H4 (cell line): ENCODE results near the gene GGN. TPM values are rescaled to one million over a fixed set of nuclear protein-coding genes. Genes with fewer than 3 reads are reported as not detected.
"Not testable (repeated sequence)": the region's sequence is repeated elsewhere in the genome, so short reads cannot be mapped to it uniquely, and the experiment has no call there.

Experiments used
- DNase-seq: peaks from one replicate; pipeline ENCODE4 v3.0.0-alpha.2; 2015; ENCODE audit warnings: low spot score
- total RNA-seq: library from RNA; depleted of rRNA; stranded (reverse); fragments of >200 nt; shearing (Covaris generic); gene quantifications from 2 replicates; pipeline ENCODE4 v1.2.3, GENCODE V29; 2014

Gene GGN
- total RNA-seq, 1 experiment from 2014 or later = 0.08 TPM

DNA sequence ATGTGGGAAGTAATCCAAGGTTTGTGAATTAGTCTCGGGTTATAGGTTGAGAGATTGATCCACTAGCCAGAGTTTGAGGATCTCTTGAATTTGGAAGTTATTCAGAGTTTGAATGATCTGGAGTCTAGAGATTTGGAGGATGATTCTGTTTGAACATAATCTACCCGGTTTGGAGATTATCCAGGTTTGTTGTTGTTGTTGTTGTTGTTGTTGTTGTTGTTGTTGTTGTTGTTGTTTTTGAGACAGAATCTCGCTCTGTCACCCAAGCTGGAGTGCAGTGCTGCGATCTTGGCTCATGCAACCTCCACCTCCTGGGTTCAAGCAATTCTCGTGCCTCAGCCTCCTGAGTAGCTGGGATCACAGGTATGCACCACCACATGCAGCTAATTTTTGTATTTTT, 24.1 kb upstream of the GGN start:
- DNase-seq = not testable (repeated sequence)

DNA sequence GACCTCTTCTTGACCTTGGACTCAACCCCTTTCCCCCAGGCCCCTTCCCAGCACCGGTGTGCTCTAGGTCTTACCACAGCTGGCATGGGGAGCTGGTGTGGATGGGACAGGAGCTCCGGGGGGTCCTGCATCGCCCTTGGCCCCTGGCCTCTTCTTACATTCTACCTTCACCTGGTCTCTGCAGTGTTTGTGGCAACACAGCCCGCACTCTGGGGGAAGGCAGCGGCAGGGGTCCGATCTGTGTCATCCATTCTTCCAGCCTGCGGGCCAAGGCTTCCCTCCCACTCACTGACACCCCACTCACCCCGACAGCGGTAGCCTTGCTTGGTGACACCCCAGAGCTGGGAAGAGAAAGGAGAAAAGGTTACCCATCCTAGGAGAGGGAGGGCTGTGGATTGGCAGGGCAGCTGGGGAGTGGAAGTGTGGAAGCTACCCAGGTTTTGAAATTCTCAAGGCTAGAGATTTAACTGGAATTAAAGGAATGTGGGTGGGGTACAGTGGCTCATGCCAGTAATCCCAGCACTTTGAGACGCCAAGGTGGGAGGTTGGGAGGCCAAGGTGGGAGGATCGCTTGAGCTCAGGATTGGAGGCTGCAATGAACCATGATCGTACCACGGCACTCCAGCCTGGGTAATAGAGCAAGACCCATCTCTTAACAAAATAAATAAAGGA, 23.3 kb upstream of the GGN start:
- no peak for DNase-seq

DNA sequence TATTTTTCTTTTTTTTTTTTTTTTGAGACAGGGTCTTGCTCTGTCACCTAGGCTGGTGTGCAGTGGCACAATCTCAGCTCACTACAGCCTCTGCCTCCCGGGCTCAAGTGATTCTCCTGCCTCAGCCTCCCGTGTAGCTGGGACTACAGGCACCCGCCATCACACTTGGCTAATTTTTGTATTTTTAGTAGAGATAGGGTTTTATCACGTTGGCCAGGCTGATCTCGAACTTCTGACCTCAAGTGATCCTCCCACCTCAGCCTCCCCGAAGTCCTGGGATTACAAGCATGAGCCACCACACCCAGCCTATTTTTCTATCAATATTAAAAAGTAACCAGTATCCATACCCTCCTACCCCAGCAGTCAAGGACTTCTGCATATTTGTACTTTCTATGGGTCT, 22.6 kb upstream of the GGN start:
- not testable (repeated sequence) for DNase-seq

DNA sequence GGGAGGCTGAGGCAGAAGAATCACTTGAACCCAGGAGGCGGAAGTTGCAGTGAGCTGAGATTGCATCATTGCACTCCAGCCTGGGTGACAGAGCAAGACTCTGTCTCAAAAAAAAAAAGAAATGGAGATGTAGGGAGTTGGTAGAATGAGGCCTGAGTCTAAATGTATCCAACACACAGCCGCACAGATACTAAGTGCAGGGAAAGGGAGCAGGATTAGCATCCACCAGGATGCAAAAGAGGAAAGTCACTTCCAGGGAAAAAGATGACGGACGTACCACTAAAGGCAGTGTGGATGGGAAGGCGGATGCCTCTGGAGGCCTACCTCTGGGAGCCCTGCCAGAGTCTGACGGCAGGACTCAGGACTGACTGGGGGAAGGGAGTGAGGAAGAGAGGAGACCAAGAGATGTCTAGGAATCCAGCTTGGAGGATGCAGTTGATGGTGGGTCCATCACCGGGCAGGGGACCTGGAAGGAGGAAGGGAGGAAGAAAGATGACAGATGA, 21.8 kb upstream of the GGN start:
- DNase-seq = no peak

DNA sequence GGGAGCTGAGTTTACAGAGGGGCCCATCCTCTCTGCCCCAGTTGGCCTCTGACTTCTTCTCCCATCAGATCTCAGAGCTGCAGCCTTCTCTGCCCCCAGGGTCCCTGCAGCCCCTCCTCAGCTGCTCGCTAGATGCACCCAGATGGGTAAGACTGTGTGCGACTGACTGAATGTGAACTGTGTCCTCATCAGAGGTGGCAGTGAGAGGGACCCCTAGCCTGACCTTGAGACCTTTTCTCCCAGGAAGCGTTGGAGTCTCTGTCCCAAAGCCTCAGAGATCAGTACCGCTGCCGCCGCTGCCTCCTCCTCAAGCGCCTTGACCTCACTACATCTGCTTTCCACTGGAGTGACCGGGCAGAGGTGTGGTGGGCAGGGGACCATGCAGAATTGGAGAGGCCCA, 17.4 kb upstream of the GGN start:
- DNase-seq = no peak

DNA sequence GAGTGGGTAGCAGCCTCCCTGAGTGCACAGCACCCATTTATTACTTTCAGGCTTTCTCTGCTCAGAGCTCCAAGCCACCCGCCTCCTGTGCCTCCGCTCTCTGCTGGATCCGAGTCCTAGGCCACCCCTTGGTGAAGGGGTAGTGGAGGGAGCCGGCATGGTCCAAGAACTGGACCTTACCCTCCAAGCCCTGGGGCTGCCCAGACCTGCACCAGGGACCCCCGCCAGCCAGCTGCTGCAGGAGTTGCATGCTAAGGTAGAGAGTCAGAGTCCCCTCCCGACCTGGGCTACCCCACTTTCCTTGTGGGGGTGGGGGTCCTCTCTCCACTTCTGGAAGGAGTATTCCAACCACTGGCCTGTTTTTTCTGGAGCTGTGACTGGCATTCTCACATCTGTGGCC, 17.0 kb upstream of the GGN start:
- DNase-seq = no peak

DNA sequence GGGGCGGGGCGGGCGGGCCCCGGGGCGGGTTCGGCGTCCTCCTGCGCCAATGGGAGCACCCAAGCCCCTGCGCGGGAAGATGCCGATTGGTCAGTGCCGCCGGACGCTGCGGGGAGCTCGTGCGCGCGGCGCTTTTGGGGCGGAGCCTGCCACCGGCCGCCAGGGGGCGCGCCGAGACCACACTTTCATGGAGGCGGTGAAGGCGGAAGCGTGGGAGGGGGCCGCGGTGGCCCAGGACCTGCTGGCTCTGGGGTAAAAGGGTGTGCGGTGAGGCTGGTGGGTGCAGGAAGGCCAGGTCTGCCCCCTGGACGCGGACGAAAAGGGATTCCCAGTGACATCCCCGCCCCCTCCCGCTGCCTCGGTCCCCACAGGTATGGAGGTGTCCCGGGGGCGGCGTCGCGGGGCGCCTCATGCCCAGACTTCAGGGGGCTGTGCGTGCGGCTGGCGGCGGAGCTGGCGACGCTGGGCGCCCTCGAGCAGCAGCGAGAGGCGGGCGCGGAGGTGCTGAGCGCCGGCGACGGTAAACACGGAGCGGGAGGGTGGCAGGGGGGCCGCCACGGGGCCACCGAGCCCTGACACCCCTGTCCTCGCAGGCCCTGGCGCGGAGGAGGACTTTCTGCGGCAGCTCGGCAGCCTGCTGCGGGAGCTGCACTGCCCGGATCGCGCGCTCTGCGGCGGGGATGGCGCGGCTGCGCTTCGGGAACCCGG, 15.3 kb upstream of the GGN start, which contains the start of gene FAM98C:
TSS of gene FAM98C (plus strand) at position 127 of the 708 bp plus-strand sequence. CDS start at position 188, 61 bp downstream.
- peak; percentile 96 for DNase-seq

DNA sequence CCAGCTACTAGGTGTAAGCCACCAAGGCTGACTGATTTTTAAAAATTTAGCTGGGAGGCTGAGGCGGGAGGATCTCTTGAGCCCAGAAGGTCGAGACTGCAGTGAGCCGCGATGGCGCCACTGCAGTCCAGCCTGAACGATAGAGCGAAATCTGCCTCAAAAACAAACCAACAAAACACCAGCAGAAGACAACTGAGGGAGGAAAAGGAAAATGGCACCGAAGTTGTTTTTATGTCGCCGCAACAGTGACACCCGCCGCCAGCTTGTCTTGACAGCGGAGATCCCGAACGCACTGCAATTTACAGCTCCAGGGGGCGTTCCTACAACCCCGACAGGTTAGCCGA, 14.8 kb upstream of the GGN start:
- DNase-seq = no peak

DNA sequence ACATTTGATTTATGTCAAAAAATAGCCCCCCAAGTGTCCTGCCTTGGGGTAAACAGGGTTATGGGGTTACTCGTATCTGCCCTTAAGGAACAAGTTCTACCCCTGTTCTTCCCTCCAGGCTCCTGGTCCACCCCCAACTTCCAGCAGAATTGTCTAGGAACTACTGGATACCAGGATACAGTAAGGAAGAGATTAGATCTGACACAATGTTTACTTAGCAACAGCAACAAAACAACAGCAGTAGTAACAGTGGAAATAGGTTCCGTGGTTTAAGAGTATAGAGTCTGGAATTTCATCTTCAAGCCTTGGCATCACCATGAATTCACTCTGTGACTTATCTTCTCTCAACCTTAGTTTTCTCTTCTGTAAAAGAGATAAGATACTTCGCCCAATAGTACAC, 13.3 kb upstream of the GGN start:
- DNase-seq = no peak

DNA sequence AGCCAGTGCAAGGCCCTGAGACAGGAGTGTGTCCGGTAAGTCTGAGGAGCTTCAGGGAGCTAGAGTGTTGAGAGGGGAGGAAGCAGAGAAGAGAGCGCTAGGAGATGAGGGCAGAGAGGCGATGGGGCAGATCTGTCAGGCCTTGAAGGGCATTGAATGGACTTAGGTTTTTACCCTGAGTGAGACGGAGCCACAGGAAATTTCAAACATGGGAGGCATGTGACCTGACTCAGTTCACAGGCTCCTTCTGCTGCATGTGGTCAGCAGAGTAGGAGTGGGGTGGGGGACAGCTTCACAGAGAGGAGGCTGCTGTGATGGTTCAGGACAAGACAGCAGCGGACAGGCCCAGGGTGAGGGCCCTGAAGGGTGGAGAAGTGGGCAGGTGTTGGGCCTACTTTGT, 12.5 kb upstream of the GGN start:
- no peak for DNase-seq

DNA sequence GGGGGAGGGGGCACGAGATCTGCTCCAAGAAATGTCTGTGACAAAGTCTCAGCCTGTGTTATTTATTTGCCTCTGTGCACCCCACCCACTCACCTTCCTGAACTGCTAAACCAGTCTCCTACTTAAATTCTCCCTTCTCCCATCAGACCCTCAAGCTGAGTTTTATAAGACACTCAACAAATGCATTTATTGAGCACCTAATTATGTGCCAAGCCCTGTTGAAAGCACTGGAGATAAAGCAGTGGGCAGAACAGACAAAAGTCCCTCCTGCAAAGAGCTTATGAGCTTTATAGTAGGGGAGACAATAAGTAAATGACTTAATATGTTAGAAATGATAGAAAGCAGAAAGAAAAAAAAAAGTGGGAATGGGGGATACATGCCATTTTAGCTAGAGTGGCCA, 11.7 kb upstream of the GGN start:
- DNase-seq = no peak

DNA sequence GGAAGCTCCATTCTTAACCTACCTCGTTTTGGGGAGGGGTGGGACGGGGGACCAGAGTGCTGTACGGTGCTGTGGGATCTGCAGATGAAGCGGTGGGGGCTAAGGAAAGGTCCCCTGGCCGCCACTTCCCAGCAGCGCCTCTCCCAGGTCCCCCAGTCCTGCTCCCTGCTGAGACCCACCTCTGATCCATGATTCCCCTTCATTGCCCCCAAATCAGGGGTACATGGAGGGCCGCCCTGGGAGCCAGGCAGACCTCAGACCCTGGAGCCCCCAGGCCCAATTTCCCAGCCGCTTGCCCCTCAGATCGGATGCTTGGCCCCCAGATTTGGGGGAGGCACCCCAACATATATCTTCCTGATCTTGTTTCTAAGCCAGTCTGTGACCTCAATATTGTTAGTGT, 11.2 kb upstream of the GGN start:
- DNase-seq = no peak

DNA sequence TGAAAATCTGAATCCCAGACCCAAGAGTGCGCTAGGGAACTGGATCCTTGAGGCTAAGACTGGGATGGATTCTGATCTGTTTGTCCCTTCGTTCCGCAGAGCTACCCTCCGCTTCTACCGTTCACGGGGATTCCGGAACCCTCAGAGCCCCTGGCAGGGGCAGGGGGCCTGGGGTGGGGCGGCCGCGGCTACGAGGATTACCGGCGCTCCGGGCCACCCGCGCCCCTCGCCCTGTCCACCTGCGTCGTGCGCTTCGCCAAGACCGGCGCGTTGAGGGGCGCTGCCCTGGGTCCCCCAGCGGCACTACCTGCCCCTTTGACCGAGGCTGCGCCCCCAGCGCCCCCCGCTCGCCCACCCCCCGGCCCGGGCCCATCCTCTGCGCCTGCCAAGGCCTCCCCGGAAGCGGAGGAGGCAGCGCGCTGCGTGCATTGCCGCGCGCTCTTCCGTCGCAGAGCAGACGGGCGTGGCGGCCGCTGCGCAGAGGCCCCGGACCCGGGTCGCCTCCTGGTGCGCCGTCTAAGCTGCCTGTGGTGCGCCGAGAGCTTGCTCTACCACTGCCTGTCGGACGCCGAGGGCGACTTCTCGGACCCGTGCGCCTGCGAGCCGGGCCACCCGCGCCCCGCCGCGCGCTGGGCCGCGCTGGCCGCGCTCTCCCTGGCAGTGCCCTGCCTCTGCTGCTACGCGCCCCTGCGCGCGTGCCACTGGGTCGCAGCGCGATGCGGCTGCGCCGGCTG, 7.7 kb upstream of the GGN start:
- DNase-seq = no peak

DNA sequence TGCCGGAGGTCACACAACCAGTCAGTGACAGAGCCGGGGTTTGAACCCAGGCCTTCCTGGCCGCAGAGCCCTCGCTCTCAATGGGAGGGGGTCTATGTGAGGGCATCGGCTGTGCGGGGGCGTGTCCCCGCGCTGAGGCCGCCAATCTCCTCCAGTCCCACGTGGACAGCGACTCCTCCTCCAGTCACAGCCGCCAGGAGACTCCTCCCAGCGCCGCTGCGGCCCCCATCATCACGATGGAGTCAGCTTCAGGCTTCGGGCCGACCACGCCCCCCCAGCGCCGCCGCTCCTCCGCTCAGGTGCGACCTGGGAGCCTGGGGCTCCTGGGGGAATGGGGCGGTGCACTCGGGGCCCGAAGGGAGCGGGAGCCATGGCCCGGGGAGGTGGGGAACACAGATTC, 6.7 kb upstream of the GGN start:
- no peak for DNase-seq

DNA sequence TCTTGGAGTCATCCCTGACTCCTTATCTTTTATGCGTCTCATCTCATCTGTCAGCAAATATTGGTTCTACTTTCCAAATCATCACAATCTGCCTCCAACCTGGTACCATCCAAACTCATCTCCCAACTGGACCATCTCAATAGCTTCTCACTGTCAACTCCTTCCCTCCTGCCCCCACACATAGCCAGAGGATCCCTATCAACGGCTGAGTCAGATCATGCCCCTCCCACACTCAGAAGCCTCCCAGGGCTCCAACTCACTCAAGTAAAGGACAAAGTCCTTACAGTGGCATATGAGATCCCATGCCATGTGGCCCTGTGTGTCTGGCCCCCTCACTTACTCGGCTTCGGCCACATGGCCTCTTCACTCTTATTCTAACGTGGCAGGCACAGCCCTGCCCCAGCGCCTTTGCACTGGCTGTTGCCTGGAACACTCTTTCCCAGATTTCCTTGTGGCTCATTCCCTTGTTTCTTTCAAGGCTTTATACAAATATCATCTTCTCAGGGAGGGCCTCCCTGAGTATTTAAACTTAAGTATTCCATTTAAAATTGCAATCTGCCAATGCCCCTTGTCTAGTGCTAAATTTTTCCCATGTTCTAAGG, 5.0 kb upstream of the GGN start:
- DNase-seq = no peak

DNA sequence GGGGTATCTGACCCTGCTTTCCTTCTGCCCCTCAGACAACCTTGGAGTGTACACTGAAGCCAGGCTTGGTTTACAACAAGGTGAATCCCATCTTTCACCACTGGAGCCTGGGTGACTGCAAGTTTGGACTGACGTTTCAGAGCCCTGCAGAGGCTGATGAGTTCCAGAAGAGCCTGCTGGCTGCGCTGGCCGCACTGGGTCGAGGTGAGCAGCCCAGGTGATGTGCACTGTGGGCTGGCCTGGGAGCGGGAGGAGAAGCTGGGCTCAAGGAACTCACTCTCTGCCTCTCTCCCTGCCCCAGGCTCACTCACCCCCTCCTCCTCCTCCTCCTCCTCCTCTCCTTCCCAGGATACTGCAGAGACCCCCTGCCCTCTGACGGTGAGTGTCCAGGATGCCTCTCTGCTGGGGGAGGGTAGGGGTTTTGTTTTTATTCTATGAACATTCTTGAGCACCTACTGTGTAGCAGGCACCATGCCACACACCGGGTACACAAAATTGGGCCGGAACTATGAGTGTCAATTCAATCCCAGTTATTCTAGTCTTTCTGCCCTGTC, 4.2 kb upstream of the GGN start:
- DNase-seq = no peak

DNA sequence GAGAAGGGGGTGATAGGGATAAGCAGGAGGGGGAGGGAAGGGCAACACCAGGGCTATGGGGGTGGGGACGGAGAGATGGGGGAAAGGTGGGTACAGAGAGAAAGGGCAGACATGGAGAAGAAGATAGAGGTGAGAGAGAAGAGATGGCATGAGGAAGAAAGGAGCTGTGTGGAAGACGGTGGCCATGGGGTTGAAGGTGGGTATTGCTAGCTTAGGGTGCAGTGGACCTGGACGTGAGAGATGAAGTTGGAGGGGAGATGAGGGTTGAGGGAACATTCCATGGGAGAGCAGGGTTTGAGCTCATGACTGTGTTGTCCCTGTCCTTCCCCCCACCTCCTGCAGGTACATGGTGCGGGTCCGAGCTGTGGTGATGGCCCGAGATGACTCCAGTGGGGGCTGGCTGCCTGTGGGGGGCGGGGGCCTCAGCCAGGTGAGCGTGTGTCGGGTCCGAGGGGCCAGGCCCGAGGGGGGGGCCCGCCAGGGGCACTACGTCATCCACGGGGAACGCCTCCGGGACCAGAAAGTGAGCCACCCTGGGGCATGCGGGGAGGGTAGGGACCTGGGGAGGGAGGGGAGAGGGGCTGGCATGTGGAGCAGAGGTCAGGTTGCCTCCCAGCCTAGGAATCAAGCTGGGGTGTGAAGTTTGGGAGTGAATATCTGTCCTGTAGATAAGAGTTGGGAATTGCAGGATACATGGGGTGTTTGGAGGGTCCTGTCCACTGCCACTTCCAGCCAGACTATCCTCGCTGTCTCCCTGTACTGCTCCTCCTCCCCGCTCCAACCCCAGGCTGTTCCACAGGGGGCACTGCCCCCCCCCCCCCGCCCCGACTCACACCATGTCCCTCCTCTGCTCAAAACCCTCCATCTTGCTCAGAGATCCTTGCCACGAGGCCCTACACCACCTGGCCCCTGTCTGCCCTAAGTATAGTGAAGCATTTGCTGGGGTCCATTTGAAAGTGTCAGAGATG, 2.4 kb upstream of the GGN start:
- DNase-seq = no peak

DNA sequence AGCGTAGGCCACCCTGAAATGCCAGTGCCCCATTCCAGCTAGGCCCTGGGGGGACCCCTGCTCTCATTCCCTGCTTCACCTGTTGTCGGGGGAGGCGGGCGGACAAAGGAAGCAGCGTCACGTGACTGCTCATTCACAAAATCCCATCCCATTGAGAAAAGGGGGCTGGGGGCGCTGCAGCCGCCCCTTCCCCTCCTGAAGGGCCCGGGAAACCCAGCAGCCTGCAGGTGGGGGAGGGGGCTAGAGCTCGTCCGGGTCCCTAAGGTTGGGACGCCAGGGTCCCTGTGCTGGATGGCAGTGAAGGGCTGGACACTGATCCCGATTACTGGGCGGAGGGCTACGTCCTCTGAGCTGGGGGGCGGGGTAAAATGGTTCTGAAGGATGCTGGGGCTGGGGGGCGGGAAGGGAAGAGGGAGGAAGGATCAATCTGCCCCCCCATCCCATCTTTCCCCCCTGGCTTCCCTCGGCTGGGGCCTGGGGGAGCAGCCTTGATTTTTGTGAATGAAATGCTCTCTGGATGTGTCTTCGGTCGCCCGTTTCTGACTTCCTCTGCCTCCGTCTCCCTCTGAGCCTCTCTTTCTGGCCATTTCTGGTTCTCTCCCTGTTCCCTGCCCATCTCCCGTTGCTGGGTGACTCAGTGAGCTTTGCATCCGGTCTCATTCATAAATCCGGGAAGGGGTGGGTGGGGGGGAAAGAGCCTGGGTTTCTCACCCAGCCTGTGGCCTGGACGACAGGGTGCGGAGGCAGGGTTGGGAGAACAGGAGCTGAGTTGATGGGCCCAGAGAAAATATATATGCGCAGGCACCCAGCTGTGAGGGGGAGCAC, 1.5 kb upstream of the GGN start:
- peak; percentile 79 for DNase-seq

DNA sequence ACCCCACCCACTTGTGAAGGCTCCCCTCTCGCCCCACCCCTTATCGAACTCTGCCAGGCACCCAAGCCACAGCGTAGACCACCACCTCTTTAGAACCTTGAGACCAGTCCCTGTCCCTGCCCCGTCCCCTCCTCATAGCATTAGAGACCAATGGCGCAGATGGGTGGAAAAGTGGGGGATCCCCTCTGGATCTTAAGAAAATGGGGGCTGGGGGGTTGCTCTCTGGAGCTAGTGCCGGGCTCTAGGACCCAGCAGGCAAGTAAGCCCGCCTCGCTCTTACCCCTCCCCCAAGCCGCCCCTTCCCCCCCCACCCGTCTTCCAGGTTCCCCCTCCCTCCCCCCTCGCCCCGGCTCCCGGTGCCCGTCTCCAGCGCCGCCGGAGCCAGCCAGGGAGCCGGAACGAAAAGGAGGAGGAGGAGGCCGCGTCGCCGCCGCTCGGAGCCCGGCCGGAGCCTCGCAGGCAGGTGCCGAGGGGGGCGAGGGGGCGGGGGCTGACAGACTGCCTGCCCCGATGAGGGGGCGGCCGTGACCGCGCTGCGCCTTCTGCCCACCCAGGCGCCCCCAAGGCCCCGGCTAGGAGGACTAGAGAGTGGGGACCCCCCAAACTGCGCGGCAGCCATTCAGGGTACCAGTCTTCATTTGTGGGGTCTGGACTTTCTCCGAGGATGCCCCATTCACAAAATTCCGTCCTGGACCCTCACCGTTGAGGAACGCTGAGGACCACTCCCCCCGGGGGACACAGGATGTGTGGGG, 691 bp upstream of the GGN start, which contains the start of gene SPRED3:
TSS of gene SPRED3 (plus strand) at position 349 of the 752 bp plus-strand sequence. CDS start 1,606 bp downstream, outside the sequence.
- DNase-seq = no peak
